ENCODE data around the gene FAM210B.

GRCh38 chr20:56411759-56412472 is 53.1 kb downstream of the FAM210B start, which contains the start of gene CASS4:
- TF ChIP-seq CTCF (IDR thresholded peaks at IDR 0.05; ENCODE audit: low read depth, low read length, poor library complexity, severe bottlenecking) (no peak), EZH2phosphoT487 (IDR thresholded peaks at IDR 0.05; ENCODE audit: borderline replicate concordance, low read length) (no peak)
